HS-27A (cell line): ENCODE data around the gene RERE.
"Not testable (repeated sequence)": the region's sequence is repeated elsewhere in the genome, so short reads cannot be mapped to it uniquely, and the experiment has no call there.

Experiments
- DNase-seq: peaks from one replicate; pipeline ENCODE4 v3.0.0-alpha.2; 2012; ENCODE audit warnings: low read depth, missing footprints

RERE gene

GRCh38 chr1:8797216-8797615 lies 20.2 kb downstream of the RERE start:
- no peak for DNase-seq

- DNase-seq: no peak
These were observed 20.6 kb downstream of the RERE start for GRCh38 chr1:8796812-8797211.

DNA sequence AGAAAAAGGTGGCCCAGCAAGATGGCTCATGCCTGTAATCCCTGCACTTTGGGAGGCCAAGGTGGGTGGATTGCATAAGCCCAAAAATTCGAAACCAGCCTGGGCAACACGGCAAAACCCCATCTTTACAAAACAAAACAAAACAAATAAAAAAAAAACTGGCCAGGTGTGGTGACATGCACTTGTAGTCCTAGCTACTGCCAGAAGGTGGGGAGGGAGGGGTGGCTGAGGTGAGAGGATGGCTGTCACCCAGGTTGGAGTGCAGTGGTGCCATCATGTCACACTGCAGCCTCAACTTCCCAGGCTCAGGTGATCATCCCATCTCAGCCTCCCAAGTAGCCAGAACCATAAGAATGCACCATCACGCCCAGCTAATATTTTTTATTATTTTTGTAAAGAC lies 22.8 kb downstream of the RERE start:
- no peak for DNase-seq

DNA sequence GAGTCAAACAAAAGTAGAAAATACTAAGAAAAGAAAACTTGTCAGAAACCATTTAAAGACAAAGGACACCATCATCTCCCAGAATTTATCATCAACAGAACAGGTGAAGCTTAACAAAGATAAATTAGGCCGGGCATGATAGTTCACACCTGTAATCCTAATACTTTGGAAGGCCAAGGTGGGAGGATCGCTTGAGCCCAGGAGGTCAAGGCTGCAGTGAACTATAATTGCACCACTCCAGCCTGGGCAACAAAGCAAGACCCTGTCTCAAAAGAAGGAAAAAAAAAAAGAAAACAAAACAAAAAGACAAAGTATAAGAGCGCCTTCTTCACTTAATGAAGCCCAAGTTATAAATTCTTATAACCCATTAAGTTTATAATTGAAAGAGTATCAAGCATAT lies 25.6 kb downstream of the RERE start:
- DNase-seq: no peak

DNA sequence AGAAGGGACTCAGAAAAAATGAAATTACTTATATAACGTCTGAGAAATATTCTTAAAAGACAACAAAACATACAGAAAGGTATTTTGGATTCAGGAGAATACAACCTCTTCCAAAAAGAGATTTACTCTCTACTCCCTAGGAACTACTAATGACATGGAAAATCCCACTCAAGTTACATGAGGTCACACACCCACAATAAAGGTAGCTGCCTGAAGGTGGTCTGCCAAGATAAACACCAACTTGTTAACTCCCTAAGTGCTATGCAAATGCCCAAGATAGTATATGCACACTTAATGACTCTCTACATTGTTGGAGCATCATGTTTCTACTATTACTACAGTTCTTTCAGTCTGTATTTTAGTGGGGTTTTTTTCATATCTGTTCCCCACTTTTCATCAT lies 26.5 kb downstream of the RERE start:
- DNase-seq: no peak

DNA sequence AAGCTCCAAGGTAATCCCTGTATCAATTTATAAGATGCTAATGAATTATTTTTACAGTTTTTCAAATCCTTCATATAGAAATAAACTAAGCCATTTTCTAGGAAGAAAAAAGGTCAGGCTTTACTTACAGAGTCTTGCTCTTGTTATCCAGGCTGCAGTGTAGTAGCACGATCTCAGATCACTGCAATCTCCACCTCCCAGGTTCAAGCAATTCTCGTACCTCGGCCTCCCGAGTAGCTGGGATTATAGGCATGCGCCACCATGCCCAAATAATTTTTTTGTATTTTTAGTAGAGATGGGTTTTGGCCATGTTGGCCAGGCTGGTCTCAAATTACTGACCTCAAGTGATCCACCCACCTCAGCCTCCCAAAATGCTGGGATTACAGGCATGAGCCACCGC lies 27.0 kb downstream of the RERE start:
- DNase-seq: no peak

DNA sequence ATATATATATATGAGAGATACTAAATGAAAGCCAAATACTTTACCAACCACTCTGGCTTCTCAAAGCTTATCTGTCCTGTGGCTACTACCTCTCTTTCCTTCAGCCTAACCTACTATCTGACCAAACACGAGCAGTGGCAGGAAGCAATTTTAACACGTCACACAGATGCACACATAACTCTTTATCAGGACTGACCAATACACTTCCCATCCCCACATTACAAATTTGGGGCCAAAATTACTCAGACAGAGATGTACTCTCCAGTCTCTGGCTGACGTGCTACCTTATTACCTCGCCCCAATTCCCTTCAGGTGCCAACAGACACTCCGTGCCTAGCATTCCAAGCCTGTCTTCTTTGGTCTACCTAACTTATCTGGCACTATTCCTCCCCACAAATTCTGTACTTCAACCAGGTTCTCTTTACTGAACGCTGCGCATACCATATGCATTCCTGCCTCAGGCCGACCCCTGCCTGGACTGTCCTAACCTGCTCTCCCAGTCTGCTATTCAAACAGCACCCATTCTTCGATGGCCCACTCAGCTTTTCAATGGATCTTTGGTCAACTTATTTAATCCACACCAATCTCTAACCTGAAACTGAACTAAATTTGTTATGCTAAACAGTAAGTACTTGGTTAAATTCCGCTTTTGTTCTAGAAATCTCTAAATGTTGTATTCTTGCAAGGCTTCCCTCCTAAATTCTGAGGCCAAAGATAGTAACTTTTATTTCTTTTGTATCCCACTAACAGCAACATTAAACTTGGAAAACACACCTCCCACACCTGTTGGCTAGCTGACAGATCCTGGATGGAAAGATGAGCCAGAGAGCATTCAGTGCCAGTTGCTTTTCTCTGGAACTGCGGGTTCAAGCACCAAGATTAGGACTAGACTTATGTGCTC lies 27.9 kb downstream of the RERE start:
- no peak for DNase-seq

DNA sequence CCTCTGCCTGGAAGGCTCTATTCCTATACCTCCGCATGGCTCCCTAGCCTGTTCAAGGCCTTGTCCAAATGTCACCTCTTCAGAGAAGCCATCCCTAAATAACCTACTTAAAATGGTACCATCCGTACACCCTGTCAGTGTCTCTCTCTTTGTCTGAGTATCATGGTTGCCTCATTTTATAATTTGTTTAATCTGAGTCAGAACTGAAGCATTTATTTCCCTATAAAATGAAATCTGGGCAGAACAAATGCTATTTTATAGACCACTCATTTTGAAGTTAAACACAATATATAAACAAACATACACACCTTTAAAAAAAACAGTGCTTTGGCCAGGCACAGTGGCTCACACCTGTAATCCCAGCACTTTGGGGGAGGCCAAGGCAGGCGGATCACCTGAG lies 30.2 kb downstream of the RERE start:
- DNase-seq: no peak

GRCh38 chr1:8786204-8786603 lies 31.2 kb downstream of the RERE start:
- not testable (repeated sequence) for DNase-seq

GRCh38 chr1:8782955-8783354 lies 34.5 kb downstream of the RERE start:
- DNase-seq: no peak

DNA sequence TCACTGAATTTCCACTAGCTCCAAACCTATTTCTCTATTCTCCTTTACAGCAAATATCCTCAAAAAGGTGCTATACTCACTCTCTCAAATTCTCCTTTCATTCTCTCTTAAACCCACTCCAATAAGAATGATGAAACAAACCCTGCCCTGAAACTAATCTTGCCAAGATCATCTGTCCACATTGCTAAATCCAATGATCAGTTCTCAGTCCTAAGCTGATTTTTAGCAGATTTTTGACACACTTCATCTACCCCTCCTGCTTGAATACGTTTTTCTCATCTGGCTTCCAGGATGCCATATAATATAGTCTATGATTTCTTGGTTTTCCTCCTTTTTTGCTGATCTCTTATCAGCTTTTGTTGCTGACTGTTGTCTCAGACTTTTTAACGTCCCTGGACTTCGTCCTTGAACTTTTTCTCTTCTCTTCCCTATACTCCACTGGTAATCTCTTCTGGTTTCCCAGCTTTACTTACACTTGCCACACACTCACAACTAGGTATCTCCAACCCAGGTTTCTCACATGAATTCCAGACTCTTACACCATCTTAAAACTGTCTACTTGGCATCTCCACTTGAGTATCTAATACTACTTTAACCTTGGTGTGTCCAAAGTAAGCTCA lies 35.3 kb downstream of the RERE start:
- no peak for DNase-seq

DNA sequence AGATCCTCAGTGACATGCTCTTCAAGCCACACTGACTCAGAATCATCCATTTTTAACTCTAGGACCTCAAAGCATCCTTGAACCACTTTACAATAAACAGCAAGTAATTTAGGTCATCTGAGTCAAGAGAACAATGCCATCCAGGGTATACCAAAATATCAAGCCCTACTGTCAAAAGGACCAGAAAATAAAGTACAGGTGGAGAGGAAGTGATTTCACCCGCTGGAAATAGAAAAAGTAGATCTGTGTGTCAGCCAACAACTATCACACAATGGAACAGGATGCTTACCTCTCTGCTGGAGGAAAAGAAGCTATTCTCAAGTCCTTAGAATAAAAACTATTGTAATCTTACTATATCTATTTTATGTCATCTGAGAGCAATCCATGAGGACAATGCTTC lies 37.0 kb downstream of the RERE start:
- no peak for DNase-seq

GRCh38 chr1:8777867-8778266 lies 39.6 kb downstream of the RERE start:
- no peak for DNase-seq

DNA sequence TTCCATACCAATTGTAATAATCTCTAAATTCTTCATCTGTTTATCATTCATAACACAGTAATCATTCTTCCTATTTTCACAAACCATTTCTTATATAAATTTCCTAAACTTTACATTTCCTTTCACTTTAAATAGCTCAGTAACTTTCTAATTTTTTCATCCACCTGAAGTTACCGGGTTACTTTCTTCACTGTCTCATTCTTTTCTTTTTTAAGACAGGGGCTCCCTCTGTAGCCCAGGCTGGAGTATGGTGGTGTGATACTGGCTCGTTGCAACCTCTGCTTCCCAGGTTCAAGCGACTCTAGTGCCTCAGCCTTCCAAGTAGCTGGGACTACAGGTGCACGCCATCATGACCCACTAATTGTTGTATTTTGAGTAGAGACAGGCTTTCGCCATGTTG lies 41.3 kb downstream of the RERE start:
- DNase-seq: no peak

GRCh38 chr1:8767006-8767405 lies 50.4 kb downstream of the RERE start:
- no peak for DNase-seq

DNA sequence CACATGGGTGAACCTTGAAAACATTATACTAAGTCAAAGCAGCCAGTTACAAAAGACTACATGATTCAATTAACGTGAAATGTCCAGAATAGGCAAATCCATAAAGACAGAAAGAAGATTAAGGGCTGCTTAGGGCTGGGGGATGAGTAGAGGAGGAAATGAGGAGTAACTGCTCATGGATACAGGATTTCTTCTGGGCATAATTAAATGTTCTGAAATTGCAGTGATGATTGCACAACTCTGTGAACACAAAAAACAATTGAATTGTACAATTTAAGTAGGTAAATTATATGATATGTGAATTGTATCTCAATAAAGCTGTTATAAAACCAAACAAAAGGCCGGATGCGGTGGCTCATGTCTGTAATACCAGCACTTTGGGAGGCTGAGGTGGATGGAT lies 52.2 kb downstream of the RERE start:
- no peak for DNase-seq

DNA sequence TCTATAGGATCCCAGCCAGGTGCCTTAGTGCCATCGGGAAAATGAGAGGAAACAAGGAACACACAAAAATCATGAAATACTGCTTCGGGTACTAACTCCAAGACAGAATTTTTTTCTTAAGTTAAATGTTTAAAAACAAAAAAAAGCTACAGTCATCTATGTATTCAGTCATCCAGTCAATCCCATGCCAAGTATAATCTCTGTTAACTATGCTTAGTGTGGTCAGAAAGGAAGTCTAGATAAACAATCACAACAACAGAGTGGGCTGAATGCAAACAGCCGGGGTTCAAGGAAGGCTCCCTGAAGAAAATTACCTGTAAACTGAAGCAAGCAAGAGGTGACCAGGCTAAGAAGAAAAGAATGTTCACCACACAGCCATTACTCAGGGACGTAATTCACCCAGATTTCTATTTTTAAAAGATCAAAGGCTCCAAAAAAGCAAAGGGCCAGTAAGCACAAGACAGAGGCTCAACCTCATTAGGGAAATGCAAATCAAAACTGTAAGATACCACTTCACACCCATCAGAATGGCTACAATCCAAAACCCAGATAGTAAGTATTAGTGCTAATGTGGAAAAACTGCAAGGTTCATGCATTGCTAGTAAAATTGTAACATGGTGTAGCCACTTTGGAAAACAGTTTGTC lies 53.0 kb downstream of the RERE start:
- DNase-seq: no peak

- DNase-seq: no peak
These were observed 53.6 kb downstream of the RERE start for GRCh38 chr1:8763888-8764287.

DNA sequence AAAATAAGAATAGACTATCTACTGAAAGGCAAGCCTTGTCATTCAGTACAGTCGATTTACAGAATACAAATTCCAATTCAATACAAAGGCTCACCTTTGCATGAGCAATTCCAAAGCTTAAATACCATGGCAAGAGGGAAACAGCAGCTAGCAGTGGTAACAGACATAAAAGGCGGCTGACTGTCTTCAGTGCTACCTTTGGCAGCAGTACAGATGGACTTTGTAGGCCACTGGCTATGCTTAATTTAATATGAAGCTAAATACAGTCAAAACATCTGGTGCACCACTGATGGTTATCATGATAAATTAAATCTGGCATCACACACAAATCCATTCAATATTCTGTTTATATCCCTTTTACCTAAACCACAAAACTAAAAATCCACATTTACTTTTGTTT lies 62.4 kb downstream of the RERE start:
- no peak for DNase-seq

DNA sequence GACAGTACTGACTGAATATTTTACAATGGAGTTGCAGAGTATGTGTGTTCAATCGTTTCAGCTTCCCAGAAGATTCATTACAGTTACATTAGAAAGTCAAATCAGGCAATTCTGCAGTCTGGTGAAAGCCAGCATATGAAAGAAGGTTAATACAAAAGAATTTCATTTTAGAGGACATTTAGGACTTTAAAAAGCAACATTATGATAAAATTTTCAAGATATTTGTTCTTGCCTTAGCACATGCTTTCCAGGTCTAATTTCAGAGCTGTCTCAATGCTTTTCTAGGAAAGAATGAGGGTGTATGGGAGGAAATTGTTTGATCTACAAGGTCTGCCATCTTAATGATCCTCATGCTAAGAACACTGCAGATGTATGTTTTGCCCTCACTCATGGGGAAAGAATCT lies 63.2 kb downstream of the RERE start:
- no peak for DNase-seq

DNA sequence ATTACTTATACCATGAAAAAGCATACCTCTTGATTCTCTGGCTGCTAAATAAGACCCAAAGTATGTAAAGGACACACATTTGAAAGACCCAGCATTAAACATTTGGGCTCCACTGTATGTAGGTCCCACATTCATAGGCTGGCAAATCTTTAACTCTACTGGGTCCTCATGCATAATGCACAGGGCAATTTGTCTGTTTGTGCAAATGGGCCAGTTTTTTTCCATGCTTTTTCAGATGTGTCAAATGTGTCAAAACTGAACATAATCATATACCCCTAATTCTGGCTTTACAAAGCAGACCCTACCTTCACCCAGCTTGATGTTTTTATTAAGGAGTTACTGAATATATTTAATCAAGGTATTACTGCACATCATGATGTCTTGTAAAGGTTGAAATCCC lies 63.7 kb downstream of the RERE start:
- DNase-seq: no peak

- DNase-seq: no peak
These were observed 64.3 kb downstream of the RERE start for GRCh38 chr1:8752921-8753713.
